Omental fat pad (tissue), 4 donors: Measurements from ENCODE around the gene FAAP100. TPM values are rescaled to one million over a fixed set of nuclear protein-coding genes. Genes with fewer than 3 reads are reported as not detected.

ENCODE experiments used
- ATAC-seq: fragments of 150-250 bp; one replicate; pipeline ENCODE4 v1.9.1; 2016; ENCODE audit warnings: mild to moderate bottlenecking, moderate library complexity; ENCODE audit not compliant: low FRiP score
- DNase-seq: peaks from one replicate; pipeline ENCODE4 v3.0.0-alpha.2; 2019; ENCODE audit warnings: low spot score
- total RNA-seq, 4 donors: library from RNA; depleted of rRNA; stranded (reverse); fragments of >200 nt; gene quantifications; one replicate each; pipeline ENCODE4 v1.1.0, GENCODE V29; 2016
- TF ChIP-seq, protein P1 (sequence below), 3 donors: fragments of 450-650 bp; IDR thresholded peaks; one replicate each; pipeline ENCODE4 v1.5.1; 2016 to 2017; ENCODE audit warnings: antibody characterized with exemption in 3 of 3, mild to moderate bottlenecking in 3 of 3, moderate library complexity in 2 of 3

Gene FAAP100
- total RNA-seq, 4 donors from 2014 or later: 13.9 to 28.0 (median 22.8) TPM

DNA sequence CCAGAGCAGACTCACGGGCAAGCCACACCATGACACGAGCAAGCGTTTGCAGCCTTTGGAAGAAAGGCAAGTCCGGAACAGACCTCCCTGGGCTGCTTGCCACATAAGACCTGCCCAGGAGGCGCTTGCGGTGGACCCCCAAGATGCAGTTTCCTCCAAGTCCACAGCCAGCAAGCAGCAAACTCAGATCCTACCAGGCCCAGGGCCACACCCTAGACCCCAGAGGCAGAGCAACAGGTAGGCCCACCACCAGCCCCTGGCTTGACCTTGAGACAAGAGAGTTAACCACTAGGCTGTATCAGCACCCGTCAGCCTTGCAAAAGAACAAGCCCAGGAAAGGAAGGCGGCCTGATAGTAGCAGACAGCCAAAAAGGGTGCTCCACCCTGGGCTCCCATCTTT, 2.3 kb downstream of the FAAP100 start:
- no peak for ATAC-seq

DNA sequence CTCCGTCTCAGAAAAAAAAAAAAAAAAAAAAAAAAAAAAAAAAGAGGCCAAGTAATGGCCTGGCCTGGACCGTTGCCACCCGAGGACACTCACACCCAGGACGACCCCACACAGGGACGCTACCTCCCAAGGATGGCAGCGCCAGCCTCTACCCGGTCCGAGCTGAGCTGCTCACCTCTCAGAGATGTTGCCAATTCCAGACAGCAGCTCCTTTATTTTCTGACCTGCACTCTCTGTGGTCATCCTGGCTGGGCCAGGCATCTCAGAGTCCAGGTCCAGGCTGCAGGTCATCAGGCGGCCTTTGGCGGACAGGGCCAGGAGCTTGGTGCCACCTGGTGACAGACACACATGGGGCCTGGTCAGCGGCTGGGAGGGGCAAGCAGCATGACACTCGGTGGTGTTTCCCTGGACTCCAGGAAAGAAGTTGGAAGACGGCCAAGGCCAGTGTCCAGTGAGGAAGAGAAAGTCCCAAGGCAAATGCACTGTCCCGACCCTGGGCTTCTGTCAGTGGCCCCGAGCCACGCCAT, 3.1 kb downstream of the FAAP100 start:
- ATAC-seq (no peak), DNase-seq (no peak)
- TF ChIP-seq, protein P1, sequence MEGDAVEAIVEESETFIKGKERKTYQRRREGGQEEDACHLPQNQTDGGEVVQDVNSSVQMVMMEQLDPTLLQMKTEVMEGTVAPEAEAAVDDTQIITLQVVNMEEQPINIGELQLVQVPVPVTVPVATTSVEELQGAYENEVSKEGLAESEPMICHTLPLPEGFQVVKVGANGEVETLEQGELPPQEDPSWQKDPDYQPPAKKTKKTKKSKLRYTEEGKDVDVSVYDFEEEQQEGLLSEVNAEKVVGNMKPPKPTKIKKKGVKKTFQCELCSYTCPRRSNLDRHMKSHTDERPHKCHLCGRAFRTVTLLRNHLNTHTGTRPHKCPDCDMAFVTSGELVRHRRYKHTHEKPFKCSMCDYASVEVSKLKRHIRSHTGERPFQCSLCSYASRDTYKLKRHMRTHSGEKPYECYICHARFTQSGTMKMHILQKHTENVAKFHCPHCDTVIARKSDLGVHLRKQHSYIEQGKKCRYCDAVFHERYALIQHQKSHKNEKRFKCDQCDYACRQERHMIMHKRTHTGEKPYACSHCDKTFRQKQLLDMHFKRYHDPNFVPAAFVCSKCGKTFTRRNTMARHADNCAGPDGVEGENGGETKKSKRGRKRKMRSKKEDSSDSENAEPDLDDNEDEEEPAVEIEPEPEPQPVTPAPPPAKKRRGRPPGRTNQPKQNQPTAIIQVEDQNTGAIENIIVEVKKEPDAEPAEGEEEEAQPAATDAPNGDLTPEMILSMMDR (IDR thresholded peaks at IDR 0.05): no peak

More for the DNA sequence above, 2.3 kb downstream of the FAAP100 start:
- DNase-seq: no peak
- TF ChIP-seq, protein P1 (IDR thresholded peaks at IDR 0.05): no peak

DNA sequence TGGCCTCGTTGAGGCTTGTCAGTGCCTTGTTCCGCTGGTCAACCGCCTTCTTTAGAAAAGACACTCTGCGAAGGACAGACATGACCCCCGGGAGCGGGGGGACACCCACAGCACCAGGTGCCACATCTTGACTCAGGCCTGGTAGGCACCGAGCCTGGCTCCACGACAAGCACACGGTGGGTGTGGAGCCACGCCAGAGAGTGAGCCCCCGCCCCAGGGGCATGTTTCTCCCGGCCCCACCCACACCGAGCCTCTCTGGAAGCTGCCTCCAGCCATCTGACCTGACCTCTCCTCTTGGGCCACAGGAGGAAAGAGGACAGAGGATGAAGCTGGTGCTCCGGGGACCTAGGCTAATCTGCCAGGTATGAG, 4.6 kb downstream of the FAAP100 start:
- TF ChIP-seq, protein P1 (IDR thresholded peaks at IDR 0.05): no peak
- DNase-seq: no peak
- ATAC-seq: no peak

DNA sequence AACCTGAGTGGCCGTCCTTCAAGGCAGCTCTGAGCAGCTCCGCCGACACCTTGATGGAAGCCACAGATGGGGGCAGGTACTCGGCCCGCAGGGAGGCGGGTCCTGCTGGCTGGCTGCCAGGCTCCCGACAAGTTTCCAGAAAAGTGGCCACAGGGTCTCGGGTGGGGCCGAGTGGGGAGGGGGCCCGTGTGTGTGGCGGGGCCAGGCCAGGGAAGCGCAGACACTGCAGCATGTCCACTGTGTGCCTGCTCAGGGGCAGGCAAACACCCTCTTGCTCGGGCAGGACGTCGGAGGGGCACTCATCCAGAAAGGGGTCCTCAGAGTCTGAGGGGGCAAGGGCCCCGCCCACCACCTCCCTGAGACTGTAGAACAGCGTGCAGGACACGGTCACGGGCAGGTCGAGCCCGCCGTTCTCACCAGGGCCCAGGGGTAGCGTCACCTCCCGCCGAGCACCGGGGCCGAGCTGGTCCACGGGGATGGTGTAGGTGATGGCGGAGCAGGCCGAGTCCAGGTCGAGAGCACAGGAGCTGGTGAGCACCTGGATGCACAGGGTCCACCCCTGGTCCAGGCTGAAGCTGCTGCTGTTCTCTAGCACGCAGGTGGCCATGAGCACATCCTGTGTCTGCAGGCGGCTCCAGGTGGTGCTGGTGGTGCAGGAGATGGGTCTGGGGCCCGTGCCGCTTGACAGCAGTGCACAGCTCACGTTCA, 5.1 kb downstream of the FAAP100 start:
- TF ChIP-seq, protein P1 (IDR thresholded peaks at IDR 0.05): no peak
- ATAC-seq: no peak
- DNase-seq: no peak

DNA sequence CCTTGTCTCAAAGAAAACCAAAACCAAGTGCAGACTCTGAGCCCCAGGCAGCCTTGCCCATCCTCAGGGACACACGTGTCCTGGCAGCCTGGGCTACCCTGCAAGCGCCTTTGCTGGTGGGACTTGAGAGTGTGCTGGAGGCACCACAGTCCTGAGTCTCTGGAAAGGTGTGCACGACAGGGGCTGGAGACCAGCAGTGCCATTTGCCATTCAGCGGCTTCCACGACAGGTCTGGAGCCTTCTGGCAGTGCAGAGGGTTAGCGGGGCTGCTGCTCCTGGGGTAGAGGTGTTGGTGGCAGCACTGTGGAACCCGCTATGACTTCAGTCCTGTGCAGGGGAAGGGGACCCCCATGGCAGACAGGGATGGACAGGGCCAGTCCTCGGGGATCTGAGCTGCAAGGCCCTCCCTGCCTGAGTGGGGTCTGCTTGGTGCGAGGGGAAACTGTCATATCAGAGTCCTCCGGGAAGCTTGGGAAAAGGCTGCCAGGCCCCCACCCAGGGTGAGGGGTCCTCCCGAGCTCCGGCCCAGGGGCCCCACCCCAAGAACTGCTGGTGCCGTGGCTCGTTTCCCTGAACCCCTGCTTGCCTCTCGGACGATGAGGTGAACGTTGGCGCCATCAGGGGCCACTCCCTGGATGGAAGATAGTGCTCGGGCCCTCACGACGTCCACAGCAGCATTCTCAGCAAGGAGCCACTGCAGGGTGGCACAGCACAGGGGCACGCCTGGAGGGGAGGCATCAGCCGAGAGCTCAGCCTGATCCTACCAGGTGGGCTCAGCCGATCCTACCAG, 6.8 kb downstream of the FAAP100 start:
- TF ChIP-seq, protein P1 (IDR thresholded peaks at IDR 0.05): no peak
- no peak for DNase-seq

DNA sequence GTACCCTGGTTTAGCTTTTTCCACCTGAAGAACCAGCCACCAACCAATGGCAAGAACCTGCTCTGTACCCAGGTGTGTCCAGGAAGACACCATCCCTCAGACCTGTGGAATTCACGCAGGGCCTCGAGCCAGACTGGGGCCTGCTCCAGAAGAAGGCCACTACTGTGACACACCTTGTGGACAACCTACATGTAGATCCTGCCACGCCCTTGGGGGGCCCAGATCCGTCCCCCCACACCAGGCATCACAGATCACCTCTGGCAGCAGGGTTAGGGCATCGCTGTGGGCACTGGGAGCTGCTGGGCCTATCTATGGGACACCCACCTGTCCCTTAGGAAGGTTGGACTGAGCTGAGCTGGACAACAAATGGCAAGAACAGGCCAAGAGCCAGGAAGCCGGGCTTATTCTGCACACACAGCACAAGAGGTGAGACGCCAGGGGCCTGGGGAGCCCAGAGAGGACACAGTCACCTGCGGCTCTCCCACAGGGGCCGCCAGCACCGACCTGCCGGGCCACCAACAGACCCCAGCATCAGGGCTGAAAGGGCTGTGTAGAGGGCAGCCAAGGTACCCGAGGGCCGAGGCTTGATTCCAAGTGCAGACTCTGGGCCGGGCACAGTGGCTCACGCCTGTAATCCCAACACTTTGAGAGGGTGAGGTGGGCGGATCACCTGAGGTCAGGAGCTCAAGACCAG, 7.7 kb downstream of the FAAP100 start:
- DNase-seq: no peak
- TF ChIP-seq, protein P1 (IDR thresholded peaks at IDR 0.05): no peak
- ATAC-seq: no peak

More for the DNA sequence above, 6.8 kb downstream of the FAAP100 start:
- ATAC-seq: no peak
